Skin epidermis (tissue), 12 donors: Measurements from ENCODE around the gene CMTM6.
"Not testable (repeated sequence)": the region's sequence is repeated elsewhere in the genome, so short reads cannot be mapped to it uniquely, and the experiment has no call there.

ENCODE experiments used
- H3K27ac ChIP-seq, 21 experiments: fragments of 200-600 bp; sonication (generic) in 11 of 21; one replicate each; pipeline ENCODE4 v1.5.0; 2020; ENCODE audit warnings: mild to moderate bottlenecking in 3 of 21, inconsistent platforms in 2 of 21, moderate library complexity in 2 of 21
- H3K4me3 ChIP-seq, 7 experiments: fragments of 200-600 bp; sonication (generic) in 2 of 7; one replicate each; pipeline ENCODE4 v1.5.0; 2020; ENCODE audit warnings: inconsistent platforms in 2 of 7, mild to moderate bottlenecking in 2 of 7, moderate library complexity in 1 of 7

Gene CMTM6

DNA sequence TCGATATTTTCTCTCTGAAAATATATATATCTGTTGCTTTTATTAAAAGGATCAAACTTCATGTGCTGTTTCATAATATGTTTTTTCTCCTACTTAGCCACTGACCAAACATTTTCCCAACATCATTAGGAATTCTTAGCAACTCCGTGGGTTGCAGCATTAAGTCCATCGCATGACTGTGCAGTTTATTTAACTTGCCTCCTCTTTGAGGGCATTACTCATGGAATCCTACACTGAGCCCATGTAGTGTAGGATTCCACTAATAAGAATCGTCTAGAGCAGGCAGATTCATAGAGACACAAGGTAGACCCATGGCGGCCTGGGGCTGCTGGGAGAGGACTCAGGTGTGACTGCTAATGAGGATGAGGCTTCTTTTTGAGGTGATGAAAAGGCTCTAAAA, 49.3 kb downstream of the CMTM6 start:
- Histone ChIP-seq H3K4me3 (no peak overlapping the region), H3K27ac (no peak overlapping the region)

DNA sequence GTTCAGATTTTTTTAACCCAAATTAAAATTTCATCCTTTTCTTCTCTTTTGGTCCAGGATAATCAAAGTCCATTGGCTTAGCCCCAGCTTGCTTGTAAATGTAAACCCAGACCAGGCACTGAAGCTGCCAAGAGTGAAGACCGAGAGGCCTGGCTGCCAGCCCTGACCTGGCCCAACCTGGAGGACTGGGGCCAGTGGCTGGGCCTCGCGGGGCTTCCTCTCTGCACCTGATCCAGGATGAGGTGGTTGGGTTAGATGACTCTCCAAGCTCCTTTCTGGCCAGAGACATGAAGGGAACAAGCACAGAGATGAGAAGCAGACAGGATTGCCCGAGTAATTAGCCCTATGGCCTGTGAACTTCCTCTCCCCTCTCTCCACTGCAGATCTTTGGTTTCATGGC, 50.6 kb downstream of the CMTM6 start:
- Histone ChIP-seq H3K27ac (no peak overlapping the region), H3K4me3 (no peak overlapping the region)

- Histone ChIP-seq H3K27ac (no peak overlapping the region), H3K4me3 (no peak overlapping the region)
These were observed 51.5 kb downstream of the CMTM6 start for GRCh38 chr3:32450992-32451659.

DNA sequence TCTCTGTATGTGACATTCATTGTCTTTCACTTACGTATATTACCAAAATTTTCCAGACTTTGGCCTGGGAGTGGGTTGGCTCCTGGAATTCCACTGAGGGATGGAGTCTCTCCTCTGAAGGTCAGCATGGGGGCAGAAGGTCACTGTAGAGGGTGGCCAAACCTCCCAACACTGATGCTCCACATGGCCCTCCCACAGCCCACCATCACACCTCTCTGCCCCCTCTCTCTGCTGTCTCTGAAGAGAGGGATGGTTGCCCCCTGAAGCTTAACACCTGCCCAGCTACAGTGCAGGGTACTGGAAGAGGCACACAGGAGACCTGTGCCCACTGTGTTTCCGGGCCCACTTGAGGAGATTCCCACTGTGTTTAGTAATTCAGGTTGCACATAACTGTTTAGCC, 52.2 kb downstream of the CMTM6 start:
- no peak overlapping the region for H3K4me3 ChIP-seq
- no peak overlapping the region for H3K27ac ChIP-seq

DNA sequence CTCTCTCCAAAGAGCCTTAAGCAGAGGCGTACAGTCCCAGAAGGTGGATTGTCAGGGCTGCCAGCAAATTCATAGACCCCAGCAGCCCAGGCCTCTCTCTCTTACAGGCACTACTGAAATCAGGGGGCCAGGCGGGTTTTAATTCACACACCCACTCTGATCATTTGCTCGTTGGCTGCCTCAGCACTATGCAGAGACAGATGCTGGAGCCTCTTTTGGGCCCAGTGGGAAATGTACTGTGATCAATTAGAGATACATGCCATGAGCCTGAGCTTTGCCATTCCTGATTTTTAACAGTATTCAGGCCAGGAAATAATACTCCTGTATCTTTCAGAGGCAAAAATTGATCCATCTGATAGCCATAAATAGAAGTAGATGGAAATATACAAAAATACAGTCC, 53.0 kb downstream of the CMTM6 start:
- no peak overlapping the region for H3K27ac ChIP-seq
- no peak overlapping the region for H3K4me3 ChIP-seq

- Histone ChIP-seq H3K27ac (no peak overlapping the region), H3K4me3 (no peak overlapping the region)
These were observed 53.8 kb downstream of the CMTM6 start for GRCh38 chr3:32448686-32449474.

DNA sequence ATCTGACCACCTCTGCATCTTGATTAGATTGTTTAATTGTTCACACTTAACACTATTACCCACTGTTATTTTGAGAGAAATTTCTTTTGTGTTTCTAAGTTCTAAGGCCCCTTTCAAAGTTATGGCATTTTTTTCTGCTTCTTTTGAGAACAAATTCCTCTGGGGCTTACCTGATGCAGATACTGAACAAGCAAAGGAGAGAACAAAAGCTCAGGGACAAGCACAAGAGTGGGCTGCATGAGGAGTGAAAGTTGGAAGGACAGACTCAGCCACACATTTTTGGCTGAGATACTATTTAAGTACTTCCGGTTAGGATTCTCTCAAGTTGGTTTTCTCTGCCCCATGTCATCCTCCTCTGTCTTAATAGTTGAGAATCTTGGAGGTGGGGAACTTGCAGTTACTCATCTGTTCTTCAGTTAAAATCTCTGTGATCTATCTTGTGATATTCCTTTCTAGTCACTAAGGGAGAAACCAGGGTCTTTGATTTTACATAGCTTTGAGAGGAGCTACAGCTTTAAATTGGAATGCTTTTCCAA, 54.7 kb downstream of the CMTM6 start:
- Histone ChIP-seq H3K4me3 (no peak overlapping the region), H3K27ac (no peak overlapping the region)

- peak overlapping the region in 1 of 21 experiments; percentile 52 for H3K27ac ChIP-seq
- H3K4me3 ChIP-seq: no peak overlapping the region
These were observed 59.2 kb downstream of the CMTM6 start for GRCh38 chr3:32443478-32443877.

DNA sequence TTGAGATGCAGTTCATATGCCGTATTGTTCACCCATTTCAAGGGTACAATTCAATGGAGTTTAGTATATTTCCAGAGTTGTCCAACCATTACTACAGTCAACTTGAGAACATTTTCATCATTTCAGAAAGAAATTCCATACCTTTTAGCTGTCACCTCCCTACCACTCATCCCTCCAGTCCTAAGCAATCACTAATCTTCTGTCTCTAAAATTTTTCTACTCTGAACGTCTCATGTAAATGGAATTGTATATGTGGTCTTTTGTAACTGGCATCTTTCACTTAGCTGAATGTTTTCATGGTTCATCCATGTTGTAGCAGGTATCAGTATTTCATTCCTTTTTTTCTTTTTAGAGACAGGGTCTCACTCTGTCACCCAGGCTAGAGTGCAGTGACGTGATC, 59.9 kb downstream of the CMTM6 start:
- Histone ChIP-seq H3K4me3 (no peak overlapping the region), H3K27ac (peak overlapping the region in 1 of 21 experiments; percentile 52)

DNA sequence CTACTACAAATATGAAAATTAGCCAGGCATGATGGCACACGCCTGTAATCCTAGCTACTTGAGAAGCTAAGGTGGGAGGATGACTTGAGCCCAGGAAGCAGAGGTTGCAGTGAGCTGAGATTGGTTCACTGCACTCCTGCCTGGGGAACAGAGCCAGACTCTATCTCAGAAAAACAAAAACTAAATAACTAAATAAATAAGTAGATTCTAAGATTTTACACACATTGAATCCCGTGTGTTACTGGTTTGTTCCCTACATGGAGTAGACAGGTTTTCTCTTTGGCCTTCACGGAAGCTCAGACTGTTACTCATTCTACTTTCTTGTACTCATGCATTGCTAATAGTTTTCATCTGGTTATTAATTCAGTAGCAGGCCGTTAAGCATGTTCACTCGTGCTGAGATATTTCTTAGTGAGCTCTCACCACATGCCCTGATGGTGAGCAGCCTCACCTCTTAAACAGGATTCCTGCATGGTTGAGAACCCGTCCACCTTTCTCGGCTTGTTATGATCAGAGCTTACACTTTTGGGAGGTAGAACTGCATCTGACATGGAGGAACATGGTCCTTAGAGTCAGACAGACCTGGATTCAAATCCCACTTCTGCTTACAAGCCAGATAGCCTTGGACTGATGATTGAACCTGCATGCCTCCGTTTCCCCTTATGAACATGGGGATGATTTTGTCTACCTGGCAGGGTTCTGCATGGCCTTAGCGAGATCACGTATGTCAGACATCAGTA, 61.9 kb downstream of the CMTM6 start:
- H3K27ac ChIP-seq: peak overlapping the region in 7 of 21 experiments; percentile 0 to 57 (median 20)
- H3K4me3 ChIP-seq: no peak overlapping the region

DNA sequence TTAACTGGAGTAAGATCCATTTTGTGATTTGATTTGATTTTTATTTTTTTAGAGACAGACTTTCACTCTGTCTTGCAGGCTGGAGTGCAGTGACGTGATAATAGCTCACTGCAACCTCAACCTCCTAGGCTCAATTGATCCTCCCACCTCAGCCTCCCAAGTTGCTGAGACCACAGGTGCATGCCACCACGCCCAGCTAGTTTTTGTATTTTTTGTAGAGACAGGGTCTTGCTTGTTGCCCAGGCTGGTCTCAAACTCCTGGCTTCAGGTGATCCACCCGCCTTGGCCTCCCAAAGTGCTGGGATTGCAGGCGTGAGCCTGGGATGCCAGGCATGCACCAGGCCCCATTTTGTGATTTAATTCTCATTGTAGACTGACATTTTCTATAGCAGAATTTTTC, 63.2 kb downstream of the CMTM6 start:
- H3K4me3 ChIP-seq: not testable (repeated sequence)
- H3K27ac ChIP-seq: peak overlapping the region in 3 of 21 experiments; percentile 38 to 73 (median 55)

GRCh38 chr3:32438596-32439344, 63.9 kb downstream of the CMTM6 start:
- H3K27ac ChIP-seq: peak overlapping the region in 8 of 21 experiments; percentile 8 to 73 (median 37)
- no peak overlapping the region for H3K4me3 ChIP-seq

DNA sequence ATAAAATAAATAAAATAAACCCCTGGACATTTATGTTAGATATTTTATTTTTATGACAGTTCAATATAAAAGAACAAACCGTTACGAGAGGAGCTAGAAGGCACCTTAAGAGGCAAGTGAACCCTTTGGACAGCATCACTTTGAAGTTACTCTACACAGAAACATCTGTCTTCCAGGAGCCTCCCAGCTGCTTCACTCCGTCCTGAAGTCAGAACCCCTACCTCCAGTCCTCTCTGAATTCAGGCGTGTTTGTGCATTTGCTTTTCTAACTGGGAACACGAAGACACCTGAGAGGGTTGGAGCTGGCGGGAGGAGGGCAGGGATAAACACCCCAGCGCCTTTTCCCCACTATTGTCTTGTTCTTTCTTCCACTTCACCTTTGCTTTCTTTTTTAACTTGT, 64.8 kb downstream of the CMTM6 start:
- peak overlapping the region in 1 of 21 experiments; percentile 58 for H3K27ac ChIP-seq
- H3K4me3 ChIP-seq: no peak overlapping the region

- peak overlapping the region in 2 of 21 experiments; percentile 30 to 62 for H3K27ac ChIP-seq
- H3K4me3 ChIP-seq: no peak overlapping the region
These were observed 65.8 kb downstream of the CMTM6 start for GRCh38 chr3:32436816-32437189.

DNA sequence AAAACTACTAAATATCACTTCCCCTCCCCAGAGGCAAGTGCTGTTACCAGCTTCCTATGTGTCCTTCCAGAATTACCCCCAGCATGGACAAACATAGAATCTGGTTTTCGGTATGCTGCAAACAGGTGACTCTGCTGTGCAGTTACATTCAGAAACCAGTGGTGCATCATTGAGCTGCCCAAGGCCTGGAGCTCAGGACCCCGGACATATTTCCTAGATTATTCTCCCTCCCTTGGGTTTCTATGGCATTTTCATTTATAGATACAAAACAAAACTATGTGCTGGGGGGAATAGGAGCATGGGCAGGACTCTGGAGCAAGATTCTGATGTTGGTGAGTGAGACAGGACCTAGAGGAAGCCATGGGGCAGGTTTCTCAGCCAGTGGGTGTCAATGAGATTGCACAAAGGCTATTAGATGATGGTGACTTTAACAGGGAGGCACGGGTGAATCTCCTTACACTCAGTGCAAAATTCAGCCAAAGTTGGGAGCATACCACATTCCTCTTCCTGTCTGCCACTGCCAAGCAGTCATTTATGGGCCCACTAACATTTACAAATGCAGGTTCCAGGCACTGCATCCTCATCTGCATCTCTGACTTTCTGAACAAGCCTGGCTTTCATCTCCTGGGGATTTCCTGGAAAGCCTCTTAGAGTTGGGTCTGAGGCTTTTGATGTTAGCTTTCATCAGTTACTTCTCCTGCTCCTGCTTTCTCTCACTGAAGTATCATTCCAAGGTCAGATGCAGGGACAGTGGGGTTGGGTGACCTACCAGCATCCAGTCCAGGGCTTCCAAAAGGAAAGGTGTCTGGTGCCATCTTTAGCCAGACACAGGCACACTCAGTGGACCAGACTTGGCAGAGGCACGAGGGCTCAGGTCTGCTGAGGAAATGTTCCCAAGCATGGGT, 66.5 kb downstream of the CMTM6 start:
- Histone ChIP-seq H3K27ac (peak overlapping the region in 2 of 21 experiments; percentile 30 to 62), H3K4me3 (no peak overlapping the region)

GRCh38 chr3:32434206-32434605, 68.4 kb downstream of the CMTM6 start:
- Histone ChIP-seq H3K4me3 (no peak overlapping the region), H3K27ac (peak overlapping the region in 1 of 21 experiments; percentile 85)

GRCh38 chr3:32432711-32433530, 69.7 kb downstream of the CMTM6 start:
- H3K4me3 ChIP-seq: no peak overlapping the region
- peak overlapping the region in 15 of 21 experiments; percentile 20 to 88 (median 63) for H3K27ac ChIP-seq
